HG02973 (cell line): ENCODE measurements around the gene MAPKAPK2.
A peak's percentile ranks its signal among the peaks of the same experiment; 100 is the strongest.

Source experiments
- ATAC-seq: cut with Tn5 transposase; IDR thresholded peaks from one replicate; pipeline ENCODE4 v1.9.1; 2021; ENCODE audit warnings: moderate library complexity; ENCODE audit not compliant: unreplicated experiment

MAPKAPK2 gene

DNA sequence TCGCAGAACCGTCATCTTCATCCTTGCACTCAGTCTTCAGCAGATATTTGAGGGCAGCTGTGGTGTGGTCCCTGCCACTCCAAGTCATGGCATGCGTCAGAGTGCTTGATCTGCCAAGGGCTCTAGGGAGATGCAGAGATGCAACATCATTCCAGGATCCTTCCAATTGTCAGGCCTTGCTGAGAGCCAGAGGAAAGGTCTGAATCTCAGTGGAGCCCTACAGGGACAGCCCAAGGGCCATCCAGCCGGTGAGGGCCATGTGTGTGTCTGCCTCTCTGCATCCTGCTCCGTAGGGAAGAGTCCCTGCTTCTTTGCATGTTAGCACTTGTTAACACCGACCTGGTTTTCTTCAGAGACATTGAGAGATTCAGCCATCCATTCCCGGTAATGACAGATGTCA is 17.6 kb downstream of the MAPKAPK2 start:
- no peak for ATAC-seq

GRCh38 chr1:206702803-206703202 is 18.1 kb downstream of the MAPKAPK2 start:
- no peak for ATAC-seq

GRCh38 chr1:206703661-206704060 is 19.0 kb downstream of the MAPKAPK2 start:
- ATAC-seq: no peak

DNA sequence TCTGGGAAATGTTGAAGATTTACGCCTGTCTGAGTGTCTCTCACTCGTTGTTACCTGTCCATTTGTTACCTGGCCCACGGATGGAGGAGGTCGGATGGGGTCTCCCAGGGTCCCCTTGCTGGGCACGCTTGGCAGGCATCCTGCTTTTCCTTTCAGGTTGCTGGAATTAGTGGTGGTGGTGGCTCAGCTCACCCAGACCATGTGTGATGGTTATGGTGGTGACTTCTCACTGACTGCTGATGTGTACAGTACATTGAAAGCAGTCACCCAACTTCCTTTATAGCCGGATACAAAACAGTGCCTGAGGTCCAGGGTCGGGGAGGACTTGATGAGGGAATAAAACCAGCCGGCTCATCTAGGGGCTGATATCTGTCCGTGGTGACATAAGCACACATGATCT is 19.5 kb downstream of the MAPKAPK2 start:
- ATAC-seq: no peak

DNA sequence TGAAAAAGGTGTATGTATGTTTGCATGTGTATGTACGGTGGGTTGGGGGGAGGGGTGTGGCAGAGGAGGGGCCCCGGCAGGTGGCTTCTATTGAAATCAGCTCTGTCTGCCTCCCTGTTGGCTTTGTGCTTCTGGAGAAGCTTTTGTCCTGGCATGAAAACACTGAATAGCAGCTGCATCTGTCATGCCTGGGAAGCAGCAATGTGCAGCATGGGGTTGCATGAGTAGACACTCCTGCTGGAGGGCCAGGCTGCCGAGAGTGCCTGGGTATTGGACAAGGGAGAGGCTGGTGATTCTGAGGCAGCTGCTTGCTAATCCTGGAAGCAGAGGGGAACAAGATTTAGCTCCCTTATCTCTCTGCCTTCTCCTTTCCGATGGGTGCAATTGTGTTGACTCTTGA is 20.5 kb downstream of the MAPKAPK2 start:
- ATAC-seq: no peak

DNA sequence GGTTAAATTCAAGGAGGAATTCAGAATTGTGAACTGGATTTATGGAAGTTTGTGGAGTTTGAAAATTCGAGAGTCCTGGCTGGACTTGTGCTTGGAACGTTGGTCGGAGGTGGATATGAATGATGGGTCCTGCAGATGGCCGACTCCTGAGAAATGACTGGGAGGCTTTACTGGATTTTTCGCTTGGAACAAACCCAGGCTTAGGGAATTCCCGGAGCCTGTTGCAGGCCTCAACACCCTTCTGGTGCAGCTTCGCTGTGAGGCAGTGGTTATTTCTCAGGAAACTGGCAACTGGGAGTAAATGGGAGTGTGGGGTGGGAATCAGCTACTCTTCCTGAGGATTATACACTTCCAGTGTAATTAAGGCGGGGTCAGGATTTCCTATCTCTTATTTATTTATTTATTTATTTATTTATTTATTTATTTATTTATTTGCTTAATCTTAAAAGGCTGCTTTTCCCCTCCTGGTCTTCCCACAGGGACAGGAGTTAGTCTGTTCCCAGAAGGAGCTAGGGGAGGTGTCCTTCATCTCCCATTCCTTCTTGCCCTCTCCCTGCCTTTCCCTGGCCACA is 21.1 kb downstream of the MAPKAPK2 start:
- ATAC-seq: no peak

DNA sequence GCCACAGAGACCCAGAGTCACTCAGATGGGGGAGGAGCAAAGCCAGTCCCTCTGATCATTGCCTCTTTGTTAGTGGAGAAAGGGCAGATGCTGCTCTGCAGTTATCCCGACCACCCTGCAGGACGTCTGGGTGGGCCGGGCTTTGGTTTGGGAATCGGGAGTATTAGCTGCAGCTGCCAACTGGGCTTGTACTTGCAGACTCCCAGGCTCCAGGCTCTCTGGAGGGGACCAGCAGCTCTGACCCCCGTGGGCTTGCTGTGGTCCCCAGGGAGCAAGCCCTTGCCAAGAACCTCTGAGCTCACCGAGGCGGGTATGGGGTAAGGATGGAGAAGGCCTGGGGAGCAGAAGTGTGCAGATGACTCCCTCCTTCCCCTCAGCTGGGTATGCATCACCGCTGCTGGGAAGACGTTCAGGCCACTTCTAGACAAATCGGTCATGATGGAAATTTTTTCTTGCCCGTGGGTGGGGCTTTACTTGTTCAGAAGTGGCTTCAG is 21.6 kb downstream of the MAPKAPK2 start:
- ATAC-seq: no peak

DNA sequence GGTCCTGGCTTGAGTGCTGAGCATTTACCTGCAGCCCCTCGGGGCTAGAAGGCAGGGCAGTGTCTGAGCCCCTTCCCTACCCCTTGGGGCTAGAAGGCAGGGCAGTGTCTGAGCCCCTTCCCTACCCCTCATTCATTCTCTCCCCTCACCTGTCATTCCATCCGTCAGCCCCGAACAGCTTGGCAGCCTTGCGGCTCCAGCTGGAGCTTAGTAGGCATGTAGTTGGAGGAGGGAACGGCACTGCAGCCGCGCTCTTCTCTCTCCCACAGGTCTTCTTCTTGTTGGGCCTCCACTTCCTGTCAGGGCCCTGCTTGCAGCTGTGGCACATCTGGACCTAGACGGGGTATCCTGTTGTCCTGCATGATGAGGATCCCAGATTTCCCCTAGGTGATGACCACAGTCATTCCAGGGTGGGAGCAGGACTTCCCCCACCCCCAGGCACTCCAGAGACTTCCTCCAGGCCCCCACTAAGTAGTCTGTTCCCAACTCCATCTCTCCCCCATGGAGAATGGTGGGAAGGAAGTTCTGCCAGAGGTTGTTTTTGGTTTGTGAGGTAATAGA is 22.2 kb downstream of the MAPKAPK2 start:
- ATAC-seq: no peak

DNA sequence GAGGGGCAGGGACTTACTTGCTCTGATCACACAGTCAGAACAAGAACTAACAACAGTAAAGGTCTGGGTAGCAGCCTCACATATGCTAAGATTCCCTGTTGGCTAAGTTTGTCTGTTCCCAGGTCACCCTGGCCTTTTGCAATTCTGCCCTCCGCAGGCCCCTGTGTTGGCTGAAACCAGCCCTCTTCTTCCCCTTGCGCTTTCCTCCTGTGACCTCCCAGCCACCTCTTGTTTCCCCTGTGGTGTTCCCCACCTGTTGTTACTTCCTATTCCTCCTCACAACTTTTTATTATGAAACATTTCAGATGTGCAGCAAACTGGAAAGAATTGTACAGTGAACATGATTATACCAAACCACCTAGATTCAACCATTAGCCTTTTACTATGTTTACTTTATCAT is 23.4 kb downstream of the MAPKAPK2 start:
- ATAC-seq: peak; percentile 52

DNA sequence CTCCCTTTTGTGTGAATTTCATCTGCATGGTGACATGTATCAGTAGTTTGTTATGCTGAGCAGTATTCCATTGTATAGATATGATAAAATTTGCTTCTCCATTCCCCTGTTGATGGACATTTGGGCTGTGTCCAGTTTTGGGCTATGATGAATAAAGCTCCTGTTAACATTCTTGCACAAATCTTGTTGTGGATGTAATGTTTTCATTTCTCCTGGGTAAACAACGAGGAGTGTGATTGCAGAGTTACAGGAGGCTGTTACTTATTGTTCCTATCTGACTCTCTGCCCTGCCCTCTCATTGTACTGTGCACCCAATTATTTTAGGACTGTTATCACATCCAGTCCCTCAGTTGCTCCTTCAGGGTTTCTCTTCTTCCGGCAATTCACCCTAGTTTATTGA is 24.2 kb downstream of the MAPKAPK2 start:
- ATAC-seq: no peak

DNA sequence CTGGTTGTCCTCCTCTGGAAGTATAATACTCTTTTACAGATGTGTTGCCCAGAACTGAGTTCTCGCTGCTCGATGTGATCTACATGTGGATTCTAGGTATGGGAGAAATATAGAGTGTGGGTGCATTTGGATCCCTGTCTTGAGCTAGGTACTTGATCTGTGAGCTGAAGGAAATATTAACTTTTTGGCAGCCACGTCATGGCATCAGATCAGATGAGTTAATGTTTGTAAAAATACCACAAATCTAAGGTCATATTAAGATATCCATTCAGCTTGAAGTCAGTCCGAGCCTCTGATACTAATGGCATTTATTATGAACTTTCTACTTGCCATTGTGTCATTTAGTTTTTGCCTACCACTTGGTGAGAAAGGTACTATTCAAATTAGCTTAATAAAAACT is 24.6 kb downstream of the MAPKAPK2 start:
- no peak for ATAC-seq

DNA sequence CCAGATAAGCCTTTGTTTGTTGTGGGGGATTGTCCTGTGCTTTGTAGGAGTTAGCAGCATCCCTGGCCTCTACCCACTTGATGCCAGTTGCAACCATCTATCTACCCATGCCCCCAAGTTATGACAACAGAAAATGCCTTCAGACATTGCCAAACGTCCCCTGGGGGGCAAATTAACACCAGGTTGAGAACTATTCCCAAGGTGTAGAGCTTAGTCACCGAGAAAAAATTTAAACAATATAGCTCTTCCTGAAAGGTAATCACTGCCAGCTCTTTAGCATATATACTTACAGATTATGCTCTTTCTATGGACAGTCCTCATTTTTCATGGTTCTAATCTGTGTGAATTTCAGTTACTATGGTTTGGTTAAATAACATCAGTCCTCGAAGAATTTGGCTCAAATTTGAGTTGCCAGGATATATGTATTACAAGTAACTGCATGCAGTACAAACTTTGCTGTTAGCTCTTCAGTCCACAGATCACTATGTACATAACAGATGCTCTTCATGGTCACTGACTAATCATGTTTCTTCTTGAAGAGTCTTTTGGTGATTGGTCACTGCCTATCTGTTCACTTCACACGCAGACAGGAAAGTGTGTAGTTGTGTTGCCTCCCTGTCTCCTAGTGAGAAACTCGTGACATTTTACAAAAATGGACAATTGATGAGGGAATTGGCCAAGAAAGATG is 25.2 kb downstream of the MAPKAPK2 start:
- no peak for ATAC-seq

GRCh38 chr1:206710460-206710823 is 25.7 kb downstream of the MAPKAPK2 start:
- no peak for ATAC-seq

DNA sequence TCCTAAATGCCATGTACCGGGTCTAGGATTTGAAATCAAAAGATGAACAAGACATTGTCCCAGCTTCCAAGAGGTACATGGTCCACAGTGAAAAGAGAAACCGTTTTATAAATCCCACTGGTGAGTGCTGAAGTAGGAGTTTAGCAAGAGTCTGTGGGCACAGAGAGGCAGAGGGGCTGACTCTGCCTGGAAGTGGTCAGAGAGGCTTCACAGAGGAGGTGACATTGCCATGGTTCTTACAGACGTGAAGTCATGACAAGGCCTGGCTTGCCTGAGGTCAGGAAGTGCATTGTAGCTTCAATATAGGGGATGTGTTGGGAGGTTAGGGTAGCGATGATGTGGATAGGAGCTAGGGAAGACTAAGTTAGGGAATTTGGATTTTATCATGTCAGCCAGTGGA is 28.4 kb downstream of the MAPKAPK2 start:
- ATAC-seq: no peak

DNA sequence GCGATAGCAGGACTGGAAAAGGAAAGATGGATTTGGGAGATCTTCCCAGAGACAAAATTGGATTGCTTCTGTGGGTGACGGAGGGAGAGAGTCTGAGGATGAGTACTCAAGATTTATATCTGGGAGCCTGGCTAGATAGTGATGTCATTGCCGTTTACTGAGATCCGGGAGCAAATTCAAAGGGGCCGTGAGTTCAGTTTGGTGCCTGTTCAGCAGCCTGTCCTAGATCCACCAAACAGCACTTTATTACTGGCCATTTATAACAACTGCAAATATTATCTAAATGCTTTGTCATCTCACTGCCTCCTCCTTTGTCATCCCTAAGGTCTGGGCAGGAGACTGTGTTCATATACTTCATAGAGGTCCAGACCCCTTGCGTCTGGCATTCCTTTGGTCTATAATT is 29.2 kb downstream of the MAPKAPK2 start:
- ATAC-seq: no peak

- no peak for ATAC-seq
These were observed 29.8 kb downstream of the MAPKAPK2 start for GRCh38 chr1:206714331-206715058.

DNA sequence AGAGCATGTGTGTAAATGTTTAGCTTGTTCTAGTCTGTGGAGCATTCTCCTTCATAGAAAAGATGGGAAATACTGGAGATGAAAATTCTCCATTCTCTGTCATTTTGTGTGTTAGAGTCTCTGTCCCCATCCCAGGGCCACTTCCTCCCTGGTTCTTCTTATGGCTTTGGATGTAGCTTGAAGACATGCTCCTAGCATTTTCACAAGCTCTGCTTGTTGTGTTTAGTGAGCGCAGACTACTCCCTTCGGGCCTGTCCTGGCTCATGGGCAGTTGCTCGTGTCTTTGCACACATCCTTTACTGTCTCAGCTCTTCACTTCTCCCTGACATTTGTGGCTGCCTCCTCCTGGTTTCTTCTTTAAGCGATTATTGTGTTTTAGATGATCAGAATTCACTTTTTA is 30.4 kb downstream of the MAPKAPK2 start:
- no peak for ATAC-seq

DNA sequence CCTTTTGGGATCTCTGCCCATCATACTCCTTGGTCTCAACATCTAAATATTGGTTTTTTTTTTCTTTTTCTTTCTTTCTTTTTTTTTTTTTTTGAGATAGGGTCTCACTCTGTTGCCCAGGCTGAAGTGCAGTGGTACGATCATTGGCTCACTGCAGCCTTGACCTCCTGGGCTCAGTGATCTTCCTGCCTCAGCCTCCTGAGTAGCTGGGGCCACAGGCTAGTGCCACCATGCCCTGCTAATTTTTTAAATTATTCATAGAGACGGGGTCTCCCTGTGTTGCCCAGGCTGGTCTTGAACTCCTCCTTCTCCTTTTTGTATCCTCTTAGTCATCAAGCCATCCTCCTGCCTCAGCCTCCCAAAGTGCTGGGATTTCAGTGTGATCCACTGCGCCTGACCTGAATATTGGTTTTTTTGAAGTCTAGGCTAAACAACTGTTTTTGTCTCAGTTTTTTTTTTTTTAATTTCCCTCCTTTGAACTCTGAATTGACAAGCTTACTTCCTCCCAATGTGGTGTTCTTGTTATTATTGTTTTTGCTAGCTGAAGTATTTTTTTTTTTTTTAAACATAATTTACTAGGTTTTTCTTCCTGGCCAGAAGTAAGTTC is 30.9 kb downstream of the MAPKAPK2 start:
- no peak for ATAC-seq

DNA sequence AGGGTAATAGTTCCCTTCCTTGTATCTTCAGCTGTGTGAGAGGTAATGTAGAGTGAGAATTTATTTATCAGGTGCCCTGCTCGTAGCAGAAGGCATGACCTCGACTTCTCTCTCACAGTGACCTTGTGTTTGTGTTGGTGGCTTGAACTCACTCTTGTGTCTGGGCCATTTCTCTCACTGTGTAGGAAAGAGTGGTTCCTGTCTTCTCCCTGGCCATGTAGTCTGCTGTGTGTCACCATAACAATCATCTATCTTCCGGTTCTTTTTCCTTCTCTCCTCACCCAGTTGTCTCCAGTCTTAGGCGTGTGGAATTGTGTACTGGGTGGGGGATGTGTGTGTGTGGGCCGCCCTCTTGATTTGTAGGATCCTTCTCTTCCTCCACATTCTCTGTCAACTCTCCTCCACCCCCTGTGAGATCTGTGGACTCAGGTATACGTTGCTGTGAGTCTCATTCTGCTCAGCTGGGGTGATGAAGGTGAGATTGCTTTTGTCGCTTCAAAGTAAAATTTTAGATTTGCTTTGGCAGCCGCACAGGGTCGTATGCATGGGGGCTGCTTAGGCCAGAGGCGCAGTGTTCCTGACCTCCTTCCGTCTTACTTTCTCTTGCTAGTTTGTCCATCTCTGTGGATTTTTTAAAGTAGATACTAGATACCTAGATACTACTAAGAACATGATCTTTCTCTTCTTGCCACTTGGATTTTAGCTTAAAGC is 31.6 kb downstream of the MAPKAPK2 start:
- ATAC-seq: no peak

- peak; percentile 58 for ATAC-seq
These were observed 32.4 kb downstream of the MAPKAPK2 start for GRCh38 chr1:206716870-206717673.
